Measurements from ENCODE around the gene DGUOK.
A peak's percentile ranks its signal among the peaks of the same experiment; 100 is the strongest.

DGUOK gene

DNA sequence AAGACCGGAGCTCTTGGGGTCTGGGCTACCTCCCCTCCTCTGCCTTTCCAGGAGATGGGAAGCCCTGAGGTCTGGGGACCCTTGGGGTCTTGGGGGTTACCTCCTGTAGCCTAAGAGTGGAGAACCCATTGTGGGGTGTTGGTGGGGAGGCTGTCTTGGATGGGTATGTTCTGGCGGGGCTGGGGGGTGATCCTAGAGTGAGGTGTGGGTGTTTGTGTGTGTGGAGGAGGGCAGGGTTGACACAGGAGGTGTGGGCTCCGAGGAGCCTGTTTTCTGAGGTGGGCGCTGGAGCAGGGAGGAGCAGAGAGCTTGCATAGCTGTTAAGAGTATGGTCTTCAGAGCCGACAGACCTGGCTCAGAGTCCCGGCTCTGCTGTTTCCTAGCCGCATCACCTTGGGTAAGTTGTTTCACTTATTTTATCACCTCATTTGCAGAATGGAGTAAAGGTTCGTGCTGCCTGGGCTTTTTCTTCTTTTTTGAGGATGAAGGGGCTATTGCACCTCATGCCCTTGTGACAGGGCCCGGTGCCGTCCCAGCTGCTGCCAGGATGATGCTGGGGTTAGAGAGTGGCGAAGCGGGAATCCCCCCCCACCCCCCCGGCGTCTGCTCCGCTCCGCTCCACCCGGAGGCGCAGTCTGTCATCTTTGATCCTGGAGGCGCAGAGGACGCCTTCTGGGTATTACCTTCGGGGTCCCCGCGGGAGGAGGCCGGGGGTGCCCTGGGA lies 75.3 kb downstream of the DGUOK start:
- no peak for DNase-seq

DNA sequence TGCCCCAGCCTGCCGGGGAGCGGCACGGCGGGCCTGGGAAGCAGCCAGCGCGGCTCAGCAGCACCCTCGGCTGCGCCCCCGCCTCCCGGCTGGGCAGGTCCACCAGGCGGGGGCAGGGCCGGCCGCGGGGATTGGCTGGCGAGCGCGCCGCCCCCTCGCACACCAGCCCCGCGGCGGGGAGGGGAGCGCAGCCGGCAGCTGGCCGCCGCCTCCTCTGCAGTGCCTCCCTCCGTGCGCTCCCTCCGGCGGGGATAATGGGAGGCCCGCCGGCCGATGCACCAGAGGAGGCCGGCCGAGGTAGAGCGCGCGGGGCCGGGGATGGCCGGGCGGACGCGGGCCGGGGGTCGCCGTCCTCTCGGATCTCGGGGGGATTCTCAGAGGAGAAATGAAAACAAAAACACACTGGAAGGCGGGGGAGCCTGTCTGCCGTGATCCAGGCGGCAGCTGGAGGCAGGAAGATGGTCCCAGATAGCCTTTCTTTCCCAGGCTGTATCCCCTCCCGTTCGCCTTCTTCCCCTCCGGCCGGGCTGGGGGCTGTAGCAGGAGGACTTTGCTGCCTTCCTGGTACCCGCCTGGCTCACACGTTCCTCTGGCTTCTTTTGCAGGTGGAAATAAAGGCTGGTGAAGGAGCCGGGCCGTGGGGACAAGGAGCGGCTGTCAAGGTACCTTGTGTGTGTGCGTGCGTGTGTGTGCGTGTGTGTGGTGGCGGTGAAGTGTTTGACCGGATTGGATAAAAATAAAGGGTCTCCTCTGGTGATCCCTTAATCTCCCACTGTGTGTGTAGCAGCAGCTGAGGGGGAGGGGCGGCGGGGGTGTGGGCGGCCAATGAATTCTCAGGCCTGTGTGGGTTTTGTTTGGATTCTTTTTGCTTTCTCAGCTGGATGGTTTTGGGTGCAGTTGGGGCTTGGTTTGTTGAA lies 76.1 kb downstream of the DGUOK start:
- DNase-seq, result peak; percentile 68 to 81

DNA sequence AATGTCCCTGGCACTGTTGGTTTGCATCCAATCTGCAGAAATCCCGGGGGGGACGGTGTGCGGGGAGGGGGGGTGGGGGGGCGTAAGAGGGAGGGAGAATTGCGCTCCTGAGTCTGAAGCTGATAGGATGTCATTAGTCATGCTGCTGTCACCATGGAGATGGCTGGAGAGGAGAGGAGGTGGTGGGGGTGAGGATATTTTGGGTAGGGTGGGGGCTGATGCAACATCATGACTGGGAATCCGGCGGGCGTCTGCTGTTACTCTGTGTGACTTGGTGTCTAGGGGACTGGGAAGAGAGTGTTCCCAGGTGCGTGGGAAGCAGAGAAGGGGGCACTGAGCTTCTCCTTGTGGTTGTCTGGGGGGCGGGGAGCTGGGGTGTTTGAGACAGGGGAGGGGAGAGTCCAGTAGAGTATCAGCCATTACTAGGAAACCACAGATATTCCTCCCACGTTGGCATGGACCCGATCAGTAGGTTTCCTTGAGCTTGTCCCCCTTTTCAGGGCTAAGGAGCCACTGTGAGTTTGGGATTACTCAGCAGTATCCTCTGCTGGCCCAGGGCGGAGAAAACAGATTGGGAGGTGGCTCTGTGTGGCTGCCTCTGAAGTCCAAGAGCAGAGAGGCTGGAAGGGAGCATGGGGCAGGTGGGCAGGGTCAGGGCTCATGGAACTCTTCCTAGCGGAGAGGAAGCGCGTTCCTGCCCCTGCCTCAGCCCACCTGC lies 77.0 kb downstream of the DGUOK start:
- DNase-seq, result peak in 1 of 2 donors; percentile 87

DNA sequence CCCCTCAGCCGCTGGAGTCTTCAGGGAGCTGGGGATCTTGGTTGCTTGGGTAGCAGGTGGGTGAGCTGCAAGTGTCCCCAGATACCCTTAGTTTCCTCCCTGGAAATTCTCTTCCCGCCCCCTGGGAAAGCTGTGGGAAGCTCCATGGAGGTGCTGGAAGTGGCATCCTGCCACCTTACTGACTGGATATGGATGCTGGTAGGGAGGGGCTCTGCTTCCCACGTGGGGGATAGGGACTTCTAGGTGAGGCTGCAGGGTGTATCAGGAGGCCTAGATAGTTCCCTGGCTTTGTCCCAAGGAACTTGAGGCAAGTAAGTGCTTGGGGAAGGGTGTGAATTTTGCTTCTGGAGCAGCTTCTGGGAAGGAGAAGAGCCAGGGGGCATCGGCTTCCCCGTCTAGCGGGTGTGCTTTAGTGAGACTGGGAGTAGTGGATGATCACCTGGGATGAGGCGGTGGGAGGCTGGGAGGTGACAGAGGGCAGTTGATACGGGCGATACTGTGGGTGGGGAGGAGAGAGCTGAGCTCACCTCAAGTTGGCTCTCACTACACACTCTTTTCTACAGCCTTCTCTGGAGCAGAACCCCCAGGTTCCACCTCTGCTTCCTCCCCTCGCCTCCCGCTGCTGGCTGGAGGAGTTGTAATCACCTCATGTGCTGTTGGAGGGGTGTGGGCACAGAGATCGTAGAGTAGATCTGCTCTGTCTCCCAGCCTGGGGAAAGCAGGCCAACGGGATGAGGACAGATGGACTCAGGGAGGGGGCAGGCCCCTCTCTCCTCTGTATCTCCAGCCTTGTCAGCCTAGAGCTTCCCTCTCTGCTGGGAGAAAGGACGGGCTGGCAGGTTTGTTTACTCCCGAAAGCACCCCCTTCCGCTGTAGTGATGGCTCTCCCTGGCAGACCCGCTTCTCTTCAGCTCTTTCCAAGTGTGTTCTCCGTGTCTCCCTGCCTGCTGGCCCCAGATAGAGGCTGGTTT lies 77.8 kb downstream of the DGUOK start:
- DNase-seq, result no peak

DNA sequence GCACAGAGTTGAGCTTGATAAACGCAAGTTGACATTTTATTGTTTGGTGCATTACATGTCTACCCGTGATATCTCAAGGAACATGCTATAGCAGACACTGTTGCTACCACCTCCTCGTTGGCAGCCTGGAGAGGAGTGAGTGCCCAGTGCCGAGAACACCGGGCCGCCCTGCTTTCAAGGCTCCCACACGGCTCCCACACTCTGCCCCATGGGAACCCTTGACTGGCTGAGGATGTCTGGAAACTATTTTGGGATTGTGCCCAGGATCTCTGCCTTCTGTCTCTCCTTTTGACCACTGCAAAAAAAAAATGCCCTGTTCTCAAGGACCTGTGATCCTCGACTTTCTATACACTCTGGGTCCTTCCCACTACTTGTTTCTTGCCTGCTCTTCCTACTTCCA lies 79.1 kb downstream of the DGUOK start:
- DNase-seq, result no peak

DNA sequence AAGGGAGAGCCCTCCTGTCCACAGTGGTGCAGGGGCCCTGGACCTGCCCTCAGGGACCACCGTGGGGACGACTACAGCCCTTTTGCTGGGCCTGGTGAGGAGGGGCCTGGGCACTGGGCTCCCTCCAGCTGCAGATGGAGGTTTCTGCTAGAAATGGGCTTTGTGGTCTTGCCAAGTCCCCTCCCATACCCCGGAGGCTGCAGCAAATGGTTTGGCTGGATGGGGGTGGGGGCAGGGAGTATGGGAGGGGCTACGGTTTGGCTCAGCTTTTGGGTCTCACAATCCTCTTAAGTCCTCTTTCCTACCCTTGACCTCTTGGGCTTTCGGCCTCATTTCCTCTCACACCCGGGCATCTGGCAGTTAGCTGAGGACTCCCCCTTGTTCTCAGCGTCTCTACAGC lies 79.8 kb downstream of the DGUOK start:
- DNase-seq, result no peak

DNA sequence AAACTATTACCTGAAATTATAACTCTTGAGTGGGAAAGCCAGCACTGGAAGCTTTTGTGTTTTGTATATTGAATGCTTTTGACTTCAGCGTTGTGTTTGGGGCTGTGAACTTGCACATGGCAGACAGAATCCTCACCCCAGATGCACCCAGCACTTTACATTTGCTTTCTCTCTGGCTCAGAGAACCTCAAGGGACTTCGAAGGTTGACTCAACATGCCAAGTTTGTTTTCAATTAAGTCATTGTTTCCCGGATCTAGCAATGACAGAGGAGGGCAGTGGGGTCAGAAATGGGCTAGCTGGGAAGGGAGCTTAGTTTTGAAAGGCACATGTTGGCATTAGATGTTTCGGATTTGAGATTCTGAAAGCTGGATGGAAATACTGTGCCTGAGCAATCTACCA lies 80.4 kb downstream of the DGUOK start:
- DNase-seq, result no peak

DNA sequence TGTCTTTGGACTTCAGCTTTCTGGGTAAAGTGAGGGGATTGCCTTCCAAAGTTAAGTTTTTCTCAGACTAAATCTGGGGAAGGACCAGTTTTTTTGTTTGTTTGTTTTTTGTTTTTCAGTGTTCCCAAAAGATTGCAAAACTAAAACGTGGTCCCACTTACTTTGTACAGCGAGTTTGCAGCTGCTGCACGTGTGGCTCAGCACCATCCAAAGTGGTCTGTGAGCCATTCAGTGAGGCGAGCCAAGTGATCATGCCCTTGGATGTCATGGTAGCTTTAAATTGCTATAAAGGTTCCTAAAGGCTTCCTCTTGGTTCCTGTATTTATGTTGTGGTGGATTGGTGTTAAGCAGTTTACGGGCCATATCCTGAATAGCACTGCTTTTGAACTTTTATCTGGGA lies 81.0 kb downstream of the DGUOK start:
- no peak for DNase-seq
